ENCODE measurements around the gene BLCAP. TPM values are rescaled to one million over a fixed set of nuclear protein-coding genes. Genes with fewer than 3 reads are reported as not detected.

The BLCAP gene
- total RNA-seq, 1 donor = 39.1 TPM

DNA sequence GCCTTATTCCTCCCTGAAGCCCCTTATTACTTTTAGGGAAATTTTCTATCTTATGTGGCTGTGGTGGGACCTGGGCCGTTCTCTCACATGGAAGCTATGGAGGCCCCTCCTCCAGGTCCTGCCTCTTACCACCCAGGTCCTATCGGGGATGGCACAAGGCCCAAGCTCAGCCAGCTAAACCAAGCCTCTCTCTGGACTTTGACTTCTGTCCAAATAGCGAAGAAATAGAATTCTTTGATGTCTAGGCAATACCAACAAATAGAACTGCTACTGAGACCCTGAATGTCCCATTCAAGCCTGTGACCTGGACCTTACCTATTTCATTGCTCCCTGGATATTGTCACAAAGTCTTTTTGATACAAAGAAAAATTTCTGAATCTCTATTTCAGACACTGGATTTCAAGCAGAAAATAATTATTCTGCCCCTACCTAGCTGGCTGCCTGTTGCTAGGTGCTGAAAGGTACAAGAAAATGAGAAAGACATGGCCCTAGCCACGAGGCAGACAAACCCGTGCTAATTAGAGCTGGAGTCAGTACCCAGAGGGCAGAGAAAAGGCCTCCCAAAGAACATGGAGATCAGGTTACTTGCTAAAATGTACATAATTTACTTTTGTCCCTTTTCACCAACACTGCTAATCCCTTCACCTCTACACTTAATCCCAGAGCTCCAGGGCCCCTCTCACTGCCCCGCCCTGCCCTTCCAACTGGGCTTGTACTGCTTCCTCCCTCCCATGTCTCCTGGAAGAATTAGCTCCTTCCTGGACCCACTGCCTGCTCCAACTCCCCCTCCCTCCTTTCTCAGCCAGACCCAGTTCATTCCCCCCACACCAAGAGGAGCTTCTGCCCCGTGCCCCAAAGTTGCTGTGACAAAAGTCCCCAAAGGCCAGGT is 22.2 kb downstream of the BLCAP start:
- DNase-seq (ENCODE audit: insufficient read length, low spot score, missing footprints) = no peak
- H3K4me2 ChIP-seq (ENCODE audit: insufficient read depth, low read length) = no peak overlapping the region
- H3K4me1 ChIP-seq (ENCODE audit: insufficient read depth, low read length) = no peaks in the 10 kb centered on the region
- no peaks in the 10 kb centered on the region for H3K9me3 ChIP-seq (ENCODE audit: low read depth, low read length)
- H3K27me3 ChIP-seq (ENCODE audit: insufficient read depth, low read length) = no peaks in the 10 kb centered on the region
- H4K20me1 ChIP-seq (ENCODE audit: insufficient read depth, low read length) = peaks cover 21% of the 10 kb centered on the region
- no peak overlapping the region for H2AFZ ChIP-seq (ENCODE audit: low read length)
- peaks cover 19% of the 10 kb centered on the region for H3K36me3 ChIP-seq (ENCODE audit: insufficient read depth, low read length)
- peaks cover 2% of the 10 kb centered on the region for H3K79me2 ChIP-seq (ENCODE audit: insufficient read depth, low read length)
- no peak overlapping the region for H3K4me3 ChIP-seq (ENCODE audit: insufficient read depth, low read length)
- TF ChIP-seq, protein P1, sequence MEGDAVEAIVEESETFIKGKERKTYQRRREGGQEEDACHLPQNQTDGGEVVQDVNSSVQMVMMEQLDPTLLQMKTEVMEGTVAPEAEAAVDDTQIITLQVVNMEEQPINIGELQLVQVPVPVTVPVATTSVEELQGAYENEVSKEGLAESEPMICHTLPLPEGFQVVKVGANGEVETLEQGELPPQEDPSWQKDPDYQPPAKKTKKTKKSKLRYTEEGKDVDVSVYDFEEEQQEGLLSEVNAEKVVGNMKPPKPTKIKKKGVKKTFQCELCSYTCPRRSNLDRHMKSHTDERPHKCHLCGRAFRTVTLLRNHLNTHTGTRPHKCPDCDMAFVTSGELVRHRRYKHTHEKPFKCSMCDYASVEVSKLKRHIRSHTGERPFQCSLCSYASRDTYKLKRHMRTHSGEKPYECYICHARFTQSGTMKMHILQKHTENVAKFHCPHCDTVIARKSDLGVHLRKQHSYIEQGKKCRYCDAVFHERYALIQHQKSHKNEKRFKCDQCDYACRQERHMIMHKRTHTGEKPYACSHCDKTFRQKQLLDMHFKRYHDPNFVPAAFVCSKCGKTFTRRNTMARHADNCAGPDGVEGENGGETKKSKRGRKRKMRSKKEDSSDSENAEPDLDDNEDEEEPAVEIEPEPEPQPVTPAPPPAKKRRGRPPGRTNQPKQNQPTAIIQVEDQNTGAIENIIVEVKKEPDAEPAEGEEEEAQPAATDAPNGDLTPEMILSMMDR (IDR thresholded peaks at IDR 0.05; ENCODE audit: extremely low read depth, low read depth, low read length) = no peak
- no peak overlapping the region for H3K27ac ChIP-seq (ENCODE audit: low read depth, low read length)

DNA sequence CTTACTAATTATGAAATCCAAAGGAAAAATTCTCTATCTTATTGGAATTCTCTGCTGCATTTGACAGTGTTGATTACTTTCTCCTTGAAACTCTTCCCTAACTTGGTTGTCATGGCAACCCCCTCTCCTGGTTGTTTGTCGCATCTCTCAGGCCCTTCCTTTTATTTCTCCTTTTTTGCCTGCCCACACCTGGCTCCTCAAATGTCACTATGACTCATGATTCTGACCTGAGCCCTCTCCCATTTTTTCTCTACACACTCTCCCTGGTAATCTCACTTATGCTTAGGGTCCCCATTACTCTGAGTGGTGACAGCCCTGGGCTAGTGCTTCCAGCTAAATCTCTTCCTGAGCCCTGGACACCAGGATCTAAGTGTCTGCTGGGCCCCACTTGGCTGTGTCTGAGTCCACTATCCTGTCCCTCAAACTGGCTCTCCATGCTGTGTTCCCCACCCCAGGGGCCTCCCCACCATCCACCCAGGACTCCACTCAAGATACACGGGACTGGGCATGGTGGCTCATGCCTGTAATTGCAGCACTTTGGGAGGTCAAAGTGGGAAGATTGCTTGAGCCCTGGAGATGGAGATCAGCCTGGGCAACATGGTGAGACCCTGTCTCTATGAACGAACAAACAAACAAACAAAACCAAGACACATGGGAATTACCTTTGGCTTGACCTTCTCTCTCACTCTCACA is 23.1 kb downstream of the BLCAP start:
- Histone ChIP-seq H3K9me3 (ENCODE audit: low read depth, low read length) (no peaks in the 10 kb centered on the region), H3K27ac (ENCODE audit: low read depth, low read length) (no peak overlapping the region), H2AFZ (ENCODE audit: low read length) (no peak overlapping the region), H3K4me1 (ENCODE audit: insufficient read depth, low read length) (no peaks in the 10 kb centered on the region), H3K36me3 (ENCODE audit: insufficient read depth, low read length) (peaks cover 19% of the 10 kb centered on the region), H4K20me1 (ENCODE audit: insufficient read depth, low read length) (peaks cover 21% of the 10 kb centered on the region), H3K79me2 (ENCODE audit: insufficient read depth, low read length) (peaks cover 2% of the 10 kb centered on the region), H3K27me3 (ENCODE audit: insufficient read depth, low read length) (no peaks in the 10 kb centered on the region), H3K4me2 (ENCODE audit: insufficient read depth, low read length) (no peak overlapping the region), H3K4me3 (ENCODE audit: insufficient read depth, low read length) (no peak overlapping the region)
- DNase-seq (ENCODE audit: insufficient read length, low spot score, missing footprints) = no peak
- TF ChIP-seq, protein P1 (IDR thresholded peaks at IDR 0.05; ENCODE audit: extremely low read depth, low read depth, low read length) = no peak

DNA sequence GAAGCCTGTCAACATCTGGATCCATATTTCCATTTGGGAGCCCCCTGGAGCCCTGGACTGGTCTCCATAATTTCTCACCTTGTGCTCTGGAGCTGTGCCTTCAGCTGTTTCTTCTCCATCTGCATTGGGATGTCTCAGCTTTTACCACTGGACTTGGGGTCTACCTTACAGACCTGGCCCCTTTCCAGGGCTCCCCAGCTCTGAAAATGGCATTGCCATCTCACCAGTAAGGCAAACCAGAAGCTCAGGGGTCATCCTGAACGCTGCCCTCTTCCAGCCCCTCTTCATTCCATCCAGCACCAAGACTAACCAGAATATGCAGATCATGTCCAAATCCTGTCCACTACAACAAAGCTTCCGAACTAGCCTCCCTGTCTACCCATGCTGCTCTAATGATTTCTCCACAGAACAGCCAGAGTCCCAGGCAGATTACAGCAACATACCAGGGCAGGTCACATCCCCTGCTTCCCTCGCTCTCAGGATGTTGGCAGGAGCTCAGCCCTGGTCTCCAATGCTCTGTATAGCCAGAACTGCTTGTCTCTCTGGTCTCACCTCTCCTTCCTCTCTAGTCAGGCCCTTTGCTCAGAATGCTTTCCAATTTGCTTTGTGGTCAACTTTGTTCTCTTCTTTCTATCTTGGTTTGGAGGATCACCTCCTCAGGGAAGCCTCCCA is 24.3 kb downstream of the BLCAP start:
- H3K27me3 ChIP-seq (ENCODE audit: insufficient read depth, low read length) = no peaks in the 10 kb centered on the region

More for the DNA sequence above, 24.3 kb downstream of the BLCAP start:
- Histone ChIP-seq H3K9me3 (ENCODE audit: low read depth, low read length) (no peaks in the 10 kb centered on the region), H3K4me3 (ENCODE audit: insufficient read depth, low read length) (no peak overlapping the region), H3K79me2 (ENCODE audit: insufficient read depth, low read length) (no peaks in the 10 kb centered on the region), H4K20me1 (ENCODE audit: insufficient read depth, low read length) (peaks cover 13% of the 10 kb centered on the region), H3K36me3 (ENCODE audit: insufficient read depth, low read length) (peaks cover 9% of the 10 kb centered on the region), H3K4me1 (ENCODE audit: insufficient read depth, low read length) (peaks cover 3% of the 10 kb centered on the region), H3K4me2 (ENCODE audit: insufficient read depth, low read length) (no peak overlapping the region), H2AFZ (ENCODE audit: low read length) (no peak overlapping the region), H3K27ac (ENCODE audit: low read depth, low read length) (no peak overlapping the region)
- DNase-seq (ENCODE audit: insufficient read length, low spot score, missing footprints) = no peak
- TF ChIP-seq, protein P1 (IDR thresholded peaks at IDR 0.05; ENCODE audit: extremely low read depth, low read depth, low read length) = no peak

Data from osteoblast (primary cell).